CD4-positive, CD25-positive, alpha-beta regulatory T cell (primary cell): ENCODE measurements around the gene MGRN1. TPM values are rescaled to one million over a fixed set of nuclear protein-coding genes. Genes with fewer than 3 reads are reported as not detected.

ENCODE experiments used
- ATAC-seq, 2 donors: fragments of 150-1000 bp; cut with Tn5 transposase; one replicate each; pipeline ENCODE4 v1.10.0; 2021; ENCODE audit warnings: low read depth in 2 of 2, moderate number of reproducible peaks in 2 of 2, moderate library complexity in 1 of 2
- DNase-seq, 3 donors: peaks; one replicate each; pipeline versions ENCODE4 v3.0.0 to v3.0.0-alpha.2; 2012 to 2022; ENCODE audit warnings: mixed read lengths in 1 of 3
- H3K27ac ChIP-seq: one replicate; pipeline ENCODE4 v1.7.0; 2013; ENCODE audit warnings: mild to moderate bottlenecking, low read length; ENCODE audit not compliant: insufficient read depth, poor library complexity, severe bottlenecking
- H3K27me3 ChIP-seq: one replicate; pipeline ENCODE4 v1.7.0; 2013; ENCODE audit warnings: low read length; ENCODE audit not compliant: control insufficient read depth, insufficient read depth
- H3K36me3 ChIP-seq: one replicate; pipeline ENCODE4 v1.7.0; 2013; ENCODE audit warnings: mild to moderate bottlenecking, low read length, moderate library complexity; ENCODE audit not compliant: control insufficient read depth, insufficient read depth
- H3K4me1 ChIP-seq: 2 replicates; pipeline ENCODE4 v1.7.0; 2013; ENCODE audit warnings: mild to moderate bottlenecking, low read length; ENCODE audit not compliant: insufficient read depth, control insufficient read depth, poor library complexity, severe bottlenecking
- H3K4me3 ChIP-seq: one replicate; pipeline ENCODE4 v1.7.0; 2013; ENCODE audit warnings: low read depth, mild to moderate bottlenecking, low read length, moderate library complexity
- H3K9me3 ChIP-seq, 2 experiments: 1 replicate in 1 of 2; 2 replicates in 1 of 2; pipeline ENCODE4 v1.7.0; 2013; ENCODE audit warnings: low read length in 2 of 2, mild to moderate bottlenecking in 1 of 2, moderate library complexity in 1 of 2; ENCODE audit not compliant: control insufficient read depth in 2 of 2
- H3K27ac Mint-ChIP-seq, 3 donors: one replicate each; pipeline ENCODE4 v1.8.0; 2020 to 2022; ENCODE audit warnings: mild to moderate bottlenecking in 3 of 3, mixed read lengths in 3 of 3, moderate library complexity in 2 of 3
- H3K27me3 Mint-ChIP-seq: one replicate; pipeline ENCODE4 v1.8.0; 2022; ENCODE audit warnings: mild to moderate bottlenecking, mixed read lengths
- H3K36me3 Mint-ChIP-seq: one replicate; pipeline ENCODE4 v1.8.0; 2020; ENCODE audit warnings: mixed read lengths
- H3K4me1 Mint-ChIP-seq, 4 donors: one replicate each; pipeline ENCODE4 v1.8.0; 2020 to 2022; ENCODE audit warnings: mixed read lengths in 4 of 4, mild to moderate bottlenecking in 1 of 4
- H3K4me3 Mint-ChIP-seq, 4 donors: one replicate each; pipeline ENCODE4 v1.8.0; 2020 to 2022; ENCODE audit warnings: mild to moderate bottlenecking in 4 of 4, mixed read lengths in 4 of 4, moderate library complexity in 3 of 4
- H3K9me3 Mint-ChIP-seq, 7 donors: one replicate each; pipeline ENCODE4 v1.8.0; 2020 to 2022; ENCODE audit warnings: mixed read lengths in 7 of 7, mild to moderate bottlenecking in 3 of 7, moderate library complexity in 2 of 7
- polyA plus RNA-seq, 4 donors: library from polyadenylated mRNA; unstranded; fragments of 300-500 nt; fragmentation: Illumina TruSeq; gene quantifications; one replicate each; pipeline ENCODE4 v1.2.3, GENCODE V29; 2021
- total RNA-seq: library from RNA; stranded (reverse); gene quantifications from one replicate; pipeline ENCODE4 v1.2.3, GENCODE V29; 2022

The MGRN1 gene
- total and polyA plus RNA-seq, 5 donors from 2014 or later = 2.5 to 78.2 (median 4.7) TPM

DNA sequence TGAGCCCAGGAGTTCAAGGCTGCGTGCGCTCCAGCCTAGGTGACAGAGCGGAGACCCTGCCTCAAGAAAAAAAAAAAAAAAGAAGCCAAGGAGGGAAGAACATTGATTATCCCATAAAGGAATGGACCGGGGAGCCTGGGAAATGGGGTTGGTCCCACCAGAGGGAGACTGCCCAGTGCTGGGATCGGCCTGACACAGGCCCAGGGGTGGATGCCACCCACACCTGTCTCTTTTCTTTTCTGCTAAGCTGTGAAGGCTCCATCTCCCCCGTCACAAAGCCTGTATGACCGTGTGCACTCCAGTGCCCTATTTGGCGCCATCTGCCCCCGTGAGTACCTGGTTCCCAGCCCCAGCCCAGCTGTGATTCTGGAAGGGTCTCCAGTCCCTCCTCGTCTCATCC lies 25.6 kb upstream of the MGRN1 start:
- Histone ChIP-seq H3K36me3 (no peaks in the 10 kb centered on the region), H3K27ac (no peak overlapping the region), H3K4me1 (no peaks in the 10 kb centered on the region), H3K9me3 (no peaks in the 10 kb centered on the region), H3K4me3 (no peak overlapping the region), H3K27me3 (no peaks in the 10 kb centered on the region)
- Mint-ChIP-seq H3K36me3 (no peaks in the 10 kb centered on the region), H3K4me3 (peak overlapping the region in 1 of 4 donors; percentile 27), H3K9me3 (no peaks in the 10 kb centered on the region), H3K4me1 (no peaks in the 10 kb centered on the region), H3K27me3 (peaks cover 4% of the 10 kb centered on the region), H3K27ac (no peak overlapping the region)
- no peak for DNase-seq
- no peak for ATAC-seq

DNA sequence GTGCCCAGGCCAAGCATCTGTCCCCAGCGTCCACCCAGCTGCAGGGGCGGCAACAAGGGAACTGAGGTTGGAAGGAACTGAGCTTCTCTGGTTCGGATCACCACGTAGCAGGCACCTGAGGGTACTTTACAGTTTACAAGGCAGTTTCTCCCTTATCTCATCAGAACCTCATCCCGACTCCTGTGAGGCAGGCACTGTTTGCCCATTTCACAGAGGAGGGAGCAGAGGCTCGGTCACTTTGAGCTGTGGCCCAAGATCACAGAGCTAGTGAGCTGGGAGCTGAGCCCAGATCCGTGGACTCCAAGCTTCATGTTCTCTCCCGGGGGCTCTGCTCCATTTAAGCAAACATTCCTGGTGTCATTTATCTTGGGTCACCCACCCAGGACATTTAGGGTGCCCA lies 25.1 kb upstream of the MGRN1 start:
- no peak overlapping the region for H3K4me3 ChIP-seq
- no peaks in the 10 kb centered on the region for H3K36me3 ChIP-seq
- H3K9me3 ChIP-seq = no peaks in the 10 kb centered on the region
- H3K27ac ChIP-seq = no peak overlapping the region
- no peaks in the 10 kb centered on the region for H3K9me3 Mint-ChIP-seq
- H3K27ac Mint-ChIP-seq = peak overlapping the region in 1 of 3 donors; percentile 26
- DNase-seq = no peak
- H3K36me3 Mint-ChIP-seq = no peaks in the 10 kb centered on the region
- H3K27me3 Mint-ChIP-seq = peaks cover 4% of the 10 kb centered on the region
- no peak overlapping the region for H3K4me3 Mint-ChIP-seq
- H3K27me3 ChIP-seq = no peaks in the 10 kb centered on the region
- H3K4me1 ChIP-seq = no peaks in the 10 kb centered on the region
- no peaks in the 10 kb centered on the region for H3K4me1 Mint-ChIP-seq
- ATAC-seq = no peak

DNA sequence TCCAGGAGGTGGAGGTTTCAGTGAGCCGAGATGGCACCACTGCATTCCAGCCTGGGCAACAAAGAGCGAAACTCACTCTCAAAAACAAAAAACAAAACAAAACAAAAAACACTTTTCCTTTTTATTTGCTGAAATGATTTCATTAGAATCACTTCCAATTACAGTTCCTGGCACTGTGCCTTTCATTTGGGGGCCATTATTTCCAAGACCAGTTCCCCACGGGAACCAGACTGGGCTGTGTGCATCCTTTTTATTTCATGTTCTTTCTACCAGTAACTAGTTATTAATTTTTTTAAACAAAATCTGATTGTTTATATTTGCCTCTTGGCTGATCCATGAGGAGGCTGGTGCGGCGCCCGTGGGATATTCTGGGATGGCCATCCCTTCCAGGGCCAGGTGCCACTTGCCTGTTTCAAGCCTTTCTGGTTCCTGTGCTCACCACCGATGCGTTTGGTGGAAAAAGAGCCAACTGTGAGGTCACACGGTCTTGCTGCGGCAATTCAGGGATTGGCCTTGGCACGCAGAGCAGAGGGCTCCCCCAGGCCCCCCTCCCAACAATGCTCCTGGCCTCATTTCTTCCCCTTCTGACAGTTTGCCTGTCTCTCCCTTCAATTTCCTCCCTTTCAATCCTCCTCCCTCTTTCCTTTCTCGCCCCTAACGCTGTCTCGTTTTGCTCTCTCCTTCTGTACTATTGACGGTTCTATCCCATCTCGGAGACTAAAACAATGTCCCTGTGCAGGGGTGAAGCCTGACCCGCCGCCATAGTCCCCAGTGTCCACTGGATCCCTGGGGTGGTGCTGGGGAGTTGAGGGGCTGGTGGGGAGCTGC lies 23.4 kb upstream of the MGRN1 start:
- DNase-seq = no peak
- H3K9me3 ChIP-seq = no peaks in the 10 kb centered on the region
- no peaks in the 10 kb centered on the region for H3K9me3 Mint-ChIP-seq
- no peaks in the 10 kb centered on the region for H3K27me3 ChIP-seq
- no peaks in the 10 kb centered on the region for H3K4me1 Mint-ChIP-seq
- H3K4me3 Mint-ChIP-seq = no peak overlapping the region
- no peaks in the 10 kb centered on the region for H3K4me1 ChIP-seq
- ATAC-seq = no peak
- no peaks in the 10 kb centered on the region for H3K36me3 ChIP-seq
- no peak overlapping the region for H3K27ac Mint-ChIP-seq
- no peak overlapping the region for H3K4me3 ChIP-seq
- no peak overlapping the region for H3K27ac ChIP-seq
- peaks cover 4% of the 10 kb centered on the region for H3K27me3 Mint-ChIP-seq
- no peaks in the 10 kb centered on the region for H3K36me3 Mint-ChIP-seq

DNA sequence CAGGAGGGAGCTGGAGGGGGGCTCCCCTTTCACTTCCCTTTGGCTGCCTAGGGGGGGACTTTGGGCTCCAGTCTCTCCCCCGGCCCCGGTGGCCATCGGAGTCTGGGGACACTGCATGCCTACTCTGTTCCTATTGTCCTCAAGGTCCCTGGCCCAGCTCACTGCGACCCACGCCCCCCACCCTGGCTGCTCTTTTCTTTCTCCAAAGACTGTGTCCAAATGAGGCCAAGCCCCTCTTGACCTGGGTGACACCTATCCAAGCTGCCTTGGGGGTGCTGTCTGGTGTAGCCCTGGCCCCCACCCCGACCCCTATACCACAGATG lies 22.8 kb upstream of the MGRN1 start:
- no peak for ATAC-seq
- Mint-ChIP-seq H3K4me3 (no peak overlapping the region), H3K36me3 (no peaks in the 10 kb centered on the region), H3K9me3 (no peaks in the 10 kb centered on the region), H3K4me1 (no peaks in the 10 kb centered on the region), H3K27ac (no peak overlapping the region), H3K27me3 (peaks cover 4% of the 10 kb centered on the region)
- Histone ChIP-seq H3K36me3 (no peaks in the 10 kb centered on the region), H3K9me3 (no peaks in the 10 kb centered on the region), H3K4me3 (no peak overlapping the region), H3K27ac (no peak overlapping the region), H3K27me3 (no peaks in the 10 kb centered on the region), H3K4me1 (no peaks in the 10 kb centered on the region)
- DNase-seq = no peak

DNA sequence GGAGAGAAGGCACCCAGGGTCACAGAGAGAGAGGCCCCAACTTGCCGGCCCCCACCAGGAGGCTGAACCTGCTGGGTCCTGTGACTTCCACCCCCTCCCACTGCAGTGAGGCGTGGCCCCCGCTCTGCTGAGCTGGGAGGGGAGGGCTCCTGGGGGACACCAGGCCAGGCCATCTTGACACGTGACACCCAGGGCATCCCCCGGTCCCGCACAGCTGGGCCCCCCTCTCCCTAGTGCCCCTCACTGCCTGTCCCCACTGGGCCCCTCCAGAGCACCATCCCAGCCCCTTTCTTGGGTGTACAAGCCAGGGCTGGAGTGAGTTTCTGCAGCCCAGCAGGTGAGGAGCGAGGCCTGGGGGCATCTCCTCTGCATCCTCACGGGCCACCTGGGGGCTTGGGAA lies 22.3 kb upstream of the MGRN1 start:
- H3K27ac Mint-ChIP-seq = no peak overlapping the region
- peaks cover 4% of the 10 kb centered on the region for H3K27me3 Mint-ChIP-seq
- H3K4me1 Mint-ChIP-seq = no peaks in the 10 kb centered on the region
- ATAC-seq = no peak
- no peaks in the 10 kb centered on the region for H3K27me3 ChIP-seq
- H3K9me3 Mint-ChIP-seq = no peaks in the 10 kb centered on the region
- DNase-seq = no peak
- H3K4me3 ChIP-seq = no peak overlapping the region
- no peaks in the 10 kb centered on the region for H3K9me3 ChIP-seq
- no peaks in the 10 kb centered on the region for H3K36me3 Mint-ChIP-seq
- H3K36me3 ChIP-seq = no peaks in the 10 kb centered on the region
- no peak overlapping the region for H3K4me3 Mint-ChIP-seq
- H3K27ac ChIP-seq = no peak overlapping the region
- no peaks in the 10 kb centered on the region for H3K4me1 ChIP-seq

DNA sequence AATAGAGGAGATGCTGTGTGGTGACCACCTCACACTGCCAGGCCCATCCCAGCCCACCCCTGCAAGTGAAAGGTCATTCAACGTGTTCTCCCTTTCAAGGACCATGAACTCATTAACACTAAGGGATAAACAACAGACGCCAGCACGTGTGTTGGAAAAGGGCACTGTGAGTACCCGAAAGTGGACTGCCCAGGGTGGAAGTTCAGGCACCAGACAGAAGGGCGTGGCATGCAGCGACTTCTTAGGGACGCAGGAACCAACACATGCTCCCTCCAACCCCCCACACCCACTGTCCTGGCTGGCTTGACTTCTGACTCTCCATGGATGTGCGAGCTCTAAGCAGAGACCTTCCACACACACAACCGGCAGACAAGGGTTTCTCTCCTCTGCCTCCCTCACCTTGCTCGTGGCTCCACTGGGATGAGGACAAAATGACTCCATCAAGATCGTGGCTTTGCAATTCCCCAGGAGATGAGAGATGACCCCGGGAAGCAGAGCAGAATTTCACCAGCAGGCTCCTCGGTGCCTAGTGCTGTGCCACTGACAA lies 20.9 kb upstream of the MGRN1 start:
- Mint-ChIP-seq H3K4me1 (no peaks in the 10 kb centered on the region), H3K9me3 (no peaks in the 10 kb centered on the region), H3K27ac (no peak overlapping the region), H3K27me3 (peaks cover 4% of the 10 kb centered on the region), H3K4me3 (no peak overlapping the region), H3K36me3 (no peaks in the 10 kb centered on the region)
- Histone ChIP-seq H3K4me1 (no peaks in the 10 kb centered on the region), H3K27ac (no peak overlapping the region), H3K27me3 (no peaks in the 10 kb centered on the region), H3K4me3 (no peak overlapping the region), H3K36me3 (peaks cover 5% of the 10 kb centered on the region), H3K9me3 (no peaks in the 10 kb centered on the region)
- no peak for ATAC-seq
- no peak for DNase-seq

DNA sequence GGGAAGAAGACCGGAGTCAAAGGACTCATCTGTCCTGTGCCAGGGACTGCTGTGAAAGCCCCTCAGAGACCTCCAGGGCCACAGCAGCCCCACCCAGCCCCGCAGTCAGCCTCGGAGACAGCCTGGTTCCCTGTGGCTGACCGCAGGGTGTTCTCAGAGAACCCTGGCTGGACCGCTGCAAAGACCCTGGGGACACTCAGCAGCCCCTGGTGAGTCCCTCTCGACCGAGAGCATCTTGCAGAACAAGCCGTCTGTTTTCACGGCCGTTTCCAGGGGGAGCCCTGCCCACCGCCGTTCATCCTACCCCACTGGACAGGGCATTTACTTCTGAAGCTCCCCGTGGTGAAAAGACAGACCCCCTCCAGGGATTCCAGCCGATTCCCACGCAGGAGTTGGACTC lies 20.2 kb upstream of the MGRN1 start:
- H3K4me3 Mint-ChIP-seq = no peak overlapping the region
- no peaks in the 10 kb centered on the region for H3K36me3 Mint-ChIP-seq
- H3K27ac Mint-ChIP-seq = no peak overlapping the region
- no peaks in the 10 kb centered on the region for H3K9me3 Mint-ChIP-seq
- H3K4me3 ChIP-seq = no peak overlapping the region
- H3K4me1 Mint-ChIP-seq = no peaks in the 10 kb centered on the region
- peaks cover 9% of the 10 kb centered on the region for H3K36me3 ChIP-seq
- no peaks in the 10 kb centered on the region for H3K9me3 ChIP-seq
- DNase-seq (no peak), ATAC-seq (no peak)
- peaks cover 2% of the 10 kb centered on the region for H3K27me3 Mint-ChIP-seq
- H3K4me1 ChIP-seq = no peaks in the 10 kb centered on the region
- no peaks in the 10 kb centered on the region for H3K27me3 ChIP-seq
- no peak overlapping the region for H3K27ac ChIP-seq

DNA sequence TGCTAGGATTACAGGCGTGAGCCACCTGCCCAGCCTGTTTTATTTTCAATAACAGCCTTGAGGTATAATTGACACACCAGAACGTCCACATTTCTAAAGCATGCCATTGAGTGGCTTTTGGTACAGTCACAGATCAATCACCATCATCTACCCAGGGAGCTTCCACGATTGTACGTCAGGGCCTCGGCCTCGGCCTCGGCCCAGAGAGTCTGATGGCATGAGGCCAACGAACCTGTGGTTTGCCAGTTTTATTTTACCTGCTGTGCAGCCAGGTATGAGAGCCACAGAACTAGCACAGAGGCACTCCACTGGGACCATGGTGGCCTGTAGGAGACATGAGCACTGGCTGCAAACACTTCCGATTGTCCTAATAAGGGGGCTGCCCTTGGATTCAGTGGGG lies 18.3 kb upstream of the MGRN1 start:
- Histone ChIP-seq H3K4me1 (no peaks in the 10 kb centered on the region), H3K4me3 (no peak overlapping the region), H3K36me3 (peaks cover 10% of the 10 kb centered on the region), H3K27ac (no peak overlapping the region), H3K27me3 (no peaks in the 10 kb centered on the region), H3K9me3 (no peaks in the 10 kb centered on the region)
- Mint-ChIP-seq H3K27me3 (no peaks in the 10 kb centered on the region), H3K4me1 (peaks cover 0 to 2% (median 0%) of the 10 kb centered on the region in 4 donors), H3K27ac (no peak overlapping the region), H3K4me3 (no peak overlapping the region), H3K36me3 (no peaks in the 10 kb centered on the region), H3K9me3 (no peaks in the 10 kb centered on the region)
- ATAC-seq (no peak), DNase-seq (no peak)
